T-cell (primary cell): ENCODE measurements around the gene C9orf57. TPM values are rescaled to one million over a fixed set of nuclear protein-coding genes. Genes with fewer than 3 reads are reported as not detected.
A peak's percentile ranks its signal among the peaks of the same experiment; 100 is the strongest.

Source experiments
- ATAC-seq, 4 experiments: fragments of 200-7000 bp in 3 of 4; fragments of 150-1000 bp in 1 of 4; cut with Tn5 transposase; replicated peaks in 1 of 4; 1 replicate in 3 of 4; 2 replicates in 1 of 4; pipeline ENCODE4 v1.10.0; 2021; ENCODE audit warnings: moderate library complexity in 3 of 4, mild to moderate bottlenecking in 2 of 4, moderate number of reproducible peaks in 1 of 4
- CTCF ChIA-PET, 2 donors: fragments of 300-600 bp; sonication (Branson Sonifier 250); formaldehyde crosslinking; loops; one replicate each; lab custom pipeline; 2022; ENCODE audit warnings: antibody characterized with exemption in 2 of 2; lab: Charles Lee
- POLR2A ChIA-PET, 2 donors: fragments of 300-600 bp; sonication (Branson Sonifier 250); formaldehyde crosslinking; loops; one replicate each; lab custom pipeline; 2022; ENCODE audit warnings: antibody characterized with exemption in 2 of 2; lab: Charles Lee
- DNase-seq, 35 experiments: peaks; one replicate each; pipeline versions ENCODE4 v3.0.0 to v3.0.0-alpha.2; 2013 to 2023
- H3K27ac ChIP-seq: one replicate; pipeline ENCODE4 v1.5.1; 2013; ENCODE audit warnings: low read length
- H3K27me3 ChIP-seq, 2 experiments: replicated peaks in 1 of 2; 1 replicate in 1 of 2; 2 replicates in 1 of 2; pipeline versions ENCODE4 v1.6.1 to v1.7.0; 2013; ENCODE audit warnings: low read length in 1 of 2, mixed read lengths in 1 of 2; ENCODE audit not compliant: control insufficient read depth in 2 of 2, insufficient read depth in 2 of 2; ENCODE audit errors: extremely low read depth in 1 of 2
- H3K36me3 ChIP-seq, 2 donors: 1 replicate in 1 of 2; 2 replicates in 1 of 2; pipeline versions ENCODE4 v1.6.1 to v1.7.0; 2013; ENCODE audit warnings: low read length in 1 of 2; ENCODE audit not compliant: control insufficient read depth in 2 of 2, insufficient read depth in 1 of 2; ENCODE audit errors: extremely low read depth in 1 of 2
- H3K4me1 ChIP-seq, 2 experiments: 1 replicate in 1 of 2; 2 replicates in 1 of 2; pipeline versions ENCODE4 v1.6.1 to v1.7.0; 2013; ENCODE audit warnings: low read length in 2 of 2, mixed read lengths in 1 of 2; ENCODE audit not compliant: insufficient read depth in 2 of 2, control insufficient read depth in 1 of 2; ENCODE audit errors: extremely low read depth in 1 of 2
- H3K4me3 ChIP-seq, 2 donors: 1 replicate in 1 of 2; 2 replicates in 1 of 2; pipeline versions ENCODE4 v1.5.1 to v1.7.0; 2013; ENCODE audit warnings: mild to moderate bottlenecking in 2 of 2, low read length in 1 of 2, moderate library complexity in 1 of 2; ENCODE audit not compliant: control insufficient read depth in 1 of 2; ENCODE audit errors: extremely low read depth in 1 of 2
- H3K9me3 ChIP-seq: 2 replicates; pipeline ENCODE4 v1.7.0; 2013
- H3K27ac Mint-ChIP-seq, 2 donors: one replicate each; pipeline ENCODE4 v1.8.0; 2020 to 2021; ENCODE audit warnings: mild to moderate bottlenecking in 2 of 2, mixed read lengths in 2 of 2
- H3K27me3 Mint-ChIP-seq, 2 donors: one replicate each; pipeline ENCODE4 v1.8.0; 2021 to 2022; ENCODE audit warnings: mixed read lengths in 2 of 2
- H3K36me3 Mint-ChIP-seq: one replicate; pipeline ENCODE4 v1.8.0; 2021; ENCODE audit warnings: mixed read lengths
- H3K4me1 Mint-ChIP-seq, 3 donors: one replicate each; pipeline ENCODE4 v1.8.0; 2020 to 2022; ENCODE audit warnings: mixed read lengths in 3 of 3, mild to moderate bottlenecking in 1 of 3
- H3K4me3 Mint-ChIP-seq, 3 donors: one replicate each; pipeline ENCODE4 v1.8.0; 2020 to 2022; ENCODE audit warnings: mild to moderate bottlenecking in 3 of 3, mixed read lengths in 3 of 3, moderate library complexity in 3 of 3
- H3K9me3 Mint-ChIP-seq, 3 donors: one replicate each; pipeline ENCODE4 v1.8.0; 2020 to 2022; ENCODE audit warnings: mixed read lengths in 3 of 3
- WGBS: methylation state at CpG from one replicate; pipeline ENCODE4 v1.1.5; 2013; ENCODE audit warnings: missing lambda C conversion rate; ENCODE audit not compliant: insufficient coverage; 5-methylcytosine and 5-hydroxymethylcytosine counted together
- total RNA-seq, 35 experiments: library from RNA in 6 of 35; stranded (reverse) in 6 of 35; fragments of 120-200 nt in 1 of 35; gene quantifications; one replicate each; pipeline versions ENCODE4 v1.2.1 to v1.2.4 and lab custom pipeline; 2013 to 2026

The C9orf57 gene
- total RNA-seq, 5 donors from 2014 or later (not counting 1 experiment from before 2014, with no cell fraction given), result not detected

- Mint-ChIP-seq H3K36me3 (no peaks in the 10 kb centered on the region), H3K4me3 (no peak overlapping the region), H3K27ac (no peak overlapping the region), H3K4me1 (peaks cover 4 to 8% (median 5%) of the 10 kb centered on the region in 3 donors), H3K27me3 (peaks cover 7 to 13% of the 10 kb centered on the region in 2 donors), H3K9me3 (no peaks in the 10 kb centered on the region)
- no CpG with 5 or more reads among the region's 2 CpGs for WGBS
- H3K4me1 ChIP-seq, result peaks cover 0 to 7% of the 10 kb centered on the region in 2 experiments
- DNase-seq (no peak), ATAC-seq (no peak)
- H3K4me3 ChIP-seq, result no peak overlapping the region
- H3K36me3 ChIP-seq, result no peaks in the 10 kb centered on the region
- CTCF ChIA-PET, result no interaction called here
- POLR2A ChIA-PET, result no interaction called here
- no peaks in the 10 kb centered on the region for H3K9me3 ChIP-seq
- peaks cover 0 to 14% of the 10 kb centered on the region in 2 experiments for H3K27me3 ChIP-seq
- H3K27ac ChIP-seq, result no peak overlapping the region
Measured at GRCh38 chr9:72043576-72043975, 16.8 kb downstream of the C9orf57 start.

GRCh38 chr9:72042928-72043327 lies 17.5 kb downstream of the C9orf57 start:
- no peaks in the 10 kb centered on the region for H3K9me3 Mint-ChIP-seq
- DNase-seq (no peak), ATAC-seq (no peak)
- H3K4me3 ChIP-seq, result no peak overlapping the region
- H3K4me1 ChIP-seq, result peaks cover 0 to 7% of the 10 kb centered on the region in 2 experiments
- H3K36me3 ChIP-seq, result no peaks in the 10 kb centered on the region
- peaks cover 0 to 12% of the 10 kb centered on the region in 2 experiments for H3K27me3 ChIP-seq
- H3K4me3 Mint-ChIP-seq, result no peak overlapping the region
- ChIA-PET POLR2A (no interaction called here), CTCF (no interaction called here)
- H3K4me1 Mint-ChIP-seq, result peaks cover 4 to 8% (median 5%) of the 10 kb centered on the region in 3 donors
- no peaks in the 10 kb centered on the region for H3K9me3 ChIP-seq
- no peak overlapping the region for H3K27ac ChIP-seq
- no peaks in the 10 kb centered on the region for H3K36me3 Mint-ChIP-seq
- 86% methylated on average over 3 of the region's 3 CpGs for WGBS
- H3K27me3 Mint-ChIP-seq, result peaks cover 7 to 13% of the 10 kb centered on the region in 2 donors
- H3K27ac Mint-ChIP-seq, result no peak overlapping the region

- Mint-ChIP-seq H3K9me3 (no peaks in the 10 kb centered on the region), H3K4me1 (peaks cover 4 to 8% (median 5%) of the 10 kb centered on the region in 3 donors), H3K36me3 (no peaks in the 10 kb centered on the region), H3K4me3 (no peak overlapping the region), H3K27ac (no peak overlapping the region), H3K27me3 (peaks cover 7 to 13% of the 10 kb centered on the region in 2 donors)
- Histone ChIP-seq H3K4me3 (no peak overlapping the region), H3K4me1 (peaks cover 0 to 7% of the 10 kb centered on the region in 2 experiments), H3K9me3 (no peaks in the 10 kb centered on the region), H3K36me3 (no peaks in the 10 kb centered on the region), H3K27me3 (peaks cover 0 to 12% of the 10 kb centered on the region in 2 experiments), H3K27ac (no peak overlapping the region)
- CTCF ChIA-PET, result interaction anchor here in 1 of 2 donors (0.7 kb wide), 1 partner anchor 24 kb away, joined by 3 read pairs; no protein-coding TSS in a partner anchor
- WGBS, result 16% methylated on average over 4 of the region's 7 CpGs
- ATAC-seq (no peak), DNase-seq (no peak)
- POLR2A ChIA-PET, result no interaction called here
Measured at GRCh38 chr9:72041775-72042194, 18.6 kb downstream of the C9orf57 start.

- ChIA-PET POLR2A (no interaction called here), CTCF (no interaction called here)
- WGBS, result no CpG with 5 or more reads among the region's 3 CpGs
- Histone ChIP-seq H3K4me3 (no peak overlapping the region), H3K36me3 (no peaks in the 10 kb centered on the region), H3K4me1 (peaks cover 0 to 7% of the 10 kb centered on the region in 2 experiments), H3K27me3 (peaks cover 0 to 12% of the 10 kb centered on the region in 2 experiments), H3K27ac (no peak overlapping the region), H3K9me3 (no peaks in the 10 kb centered on the region)
- DNase-seq (no peak), ATAC-seq (no peak)
- H3K4me1 Mint-ChIP-seq, result peaks cover 4 to 8% (median 5%) of the 10 kb centered on the region in 3 donors
- no peak overlapping the region for H3K4me3 Mint-ChIP-seq
- no peaks in the 10 kb centered on the region for H3K9me3 Mint-ChIP-seq
- H3K27me3 Mint-ChIP-seq, result peaks cover 7 to 13% of the 10 kb centered on the region in 2 donors
- H3K36me3 Mint-ChIP-seq, result no peaks in the 10 kb centered on the region
- no peak overlapping the region for H3K27ac Mint-ChIP-seq
Measured at GRCh38 chr9:72041369-72041768, 19.0 kb downstream of the C9orf57 start.

- no peak overlapping the region for H3K27ac Mint-ChIP-seq
- ATAC-seq (no peak), DNase-seq (no peak)
- no peaks in the 10 kb centered on the region for H3K9me3 Mint-ChIP-seq
- H3K4me3 ChIP-seq, result no peak overlapping the region
- no peak overlapping the region for H3K4me3 Mint-ChIP-seq
- no peaks in the 10 kb centered on the region for H3K36me3 Mint-ChIP-seq
- ChIA-PET POLR2A (interaction anchor here in 1 of 2 donors (0.5 kb wide), 1 partner anchor 337 kb away, joined by 4 read pairs; no protein-coding TSS in a partner anchor), CTCF (interaction anchor here (0.6 to 1.5 kb wide), 10 partner anchors 9 to 479 kb away, joined by 3 to 20 read pairs (median 3); no protein-coding TSS in a partner anchor)
- no peaks in the 10 kb centered on the region for H3K9me3 ChIP-seq
- H3K27ac ChIP-seq, result no peak overlapping the region
- peaks cover 0 to 12% of the 10 kb centered on the region in 2 experiments for H3K27me3 ChIP-seq
- H3K27me3 Mint-ChIP-seq, result peaks cover 12 to 18% of the 10 kb centered on the region in 2 donors
- H3K4me1 Mint-ChIP-seq, result peaks cover 4 to 8% (median 5%) of the 10 kb centered on the region in 3 donors
- WGBS, result 42% methylated on average over 4 of the region's 8 CpGs
- H3K4me1 ChIP-seq, result peaks cover 0 to 7% of the 10 kb centered on the region in 2 experiments
- no peaks in the 10 kb centered on the region for H3K36me3 ChIP-seq
Measured at GRCh38 chr9:72039532-72039931, 20.9 kb downstream of the C9orf57 start.

GRCh38 chr9:72038890-72039410 lies 21.5 kb downstream of the C9orf57 start:
- Histone ChIP-seq H3K27ac (no peak overlapping the region), H3K9me3 (no peaks in the 10 kb centered on the region), H3K4me3 (no peak overlapping the region), H3K36me3 (no peaks in the 10 kb centered on the region), H3K4me1 (peaks cover 0 to 7% of the 10 kb centered on the region in 2 experiments), H3K27me3 (peaks cover 0 to 12% of the 10 kb centered on the region in 2 experiments)
- Mint-ChIP-seq H3K27ac (no peak overlapping the region), H3K9me3 (no peaks in the 10 kb centered on the region), H3K4me3 (no peak overlapping the region), H3K27me3 (peaks cover 12 to 18% of the 10 kb centered on the region in 2 donors), H3K4me1 (peaks cover 4 to 8% (median 5%) of the 10 kb centered on the region in 3 donors), H3K36me3 (no peaks in the 10 kb centered on the region)
- peak; percentile 56 to 67 (median 62) for ATAC-seq
- POLR2A ChIA-PET, result interaction anchor here in 1 of 2 donors (0.5 kb wide), 1 partner anchor 338 kb away, joined by 4 read pairs; no protein-coding TSS in a partner anchor
- CTCF ChIA-PET, result interaction anchor here (0.6 to 1.5 kb wide), 14 partner anchors 10 to 1044 kb away, joined by 3 to 20 read pairs (median 3); no protein-coding TSS in a partner anchor
- 9% methylated on average over 7 of the region's 13 CpGs for WGBS
- peak; percentile 2 to 75 (median 40) for DNase-seq
